Naive thymus-derived CD4-positive, alpha-beta T cell (primary cell): ENCODE results near the gene ENTPD8. TPM values are rescaled to one million over a fixed set of nuclear protein-coding genes. Genes with fewer than 3 reads are reported as not detected.

Experiments used
- ATAC-seq: fragments of 150-1000 bp; cut with Tn5 transposase; 2 replicates; pipeline ENCODE4 v1.10.0; 2021; ENCODE audit warnings: mild to moderate bottlenecking, moderate library complexity
- CTCF ChIA-PET: fragments of 350-600 bp; sonication (Branson Sonifier 250); formaldehyde crosslinking; loops from one replicate; lab custom pipeline; 2021; ENCODE audit warnings: antibody characterized with exemption; lab: Charles Lee
- POLR2A ChIA-PET: fragments of 350-600 bp; sonication (Branson Sonifier 250); formaldehyde crosslinking; loops from one replicate; lab custom pipeline; 2021; ENCODE audit warnings: antibody characterized with exemption, inconsistent platforms; lab: Charles Lee
- DNase-seq, 9 donors: peaks; one replicate each; pipeline versions ENCODE4 v3.0.0 to v3.0.0-alpha.2; 2020 to 2022; ENCODE audit warnings: mixed read lengths in 1 of 9
- H3K27ac ChIP-seq: one replicate; pipeline ENCODE4 v1.7.0; 2013; ENCODE audit warnings: mild to moderate bottlenecking, low read depth, low read length, moderate library complexity
- H3K27me3 ChIP-seq, 2 donors: one replicate each; pipeline ENCODE4 v1.7.0; 2013; ENCODE audit warnings: low read length in 2 of 2, mild to moderate bottlenecking in 2 of 2, moderate library complexity in 2 of 2; ENCODE audit not compliant: control insufficient read depth in 2 of 2, insufficient read depth in 2 of 2
- H3K36me3 ChIP-seq, 3 experiments: 1 replicate in 2 of 3; 2 replicates in 1 of 3; pipeline ENCODE4 v1.7.0; 2013; ENCODE audit warnings: low read length in 3 of 3, mild to moderate bottlenecking in 3 of 3, moderate library complexity in 1 of 3; ENCODE audit not compliant: insufficient read depth in 3 of 3, control insufficient read depth in 2 of 3
- H3K4me1 ChIP-seq, 2 donors: one replicate each; pipeline ENCODE4 v1.7.0; 2013; ENCODE audit warnings: low read length in 2 of 2, mild to moderate bottlenecking in 2 of 2, moderate library complexity in 1 of 2; ENCODE audit not compliant: control insufficient read depth in 2 of 2, insufficient read depth in 2 of 2
- H3K4me3 ChIP-seq: 2 replicates; pipeline ENCODE4 v1.7.0; 2013; ENCODE audit warnings: mild to moderate bottlenecking, low read length
- H3K9me3 ChIP-seq, 3 experiments: 1 replicate in 2 of 3; 2 replicates in 1 of 3; pipeline ENCODE4 v1.7.0; 2013; ENCODE audit warnings: low read length in 3 of 3; ENCODE audit not compliant: control insufficient read depth in 2 of 3
- H3K27ac Mint-ChIP-seq, 9 donors: one replicate each; pipeline ENCODE4 v1.8.0; 2020 to 2022; ENCODE audit warnings: mixed read lengths in 9 of 9, mild to moderate bottlenecking in 8 of 9, moderate library complexity in 5 of 9, inconsistent platforms in 2 of 9
- H3K27me3 Mint-ChIP-seq, 5 donors: one replicate each; pipeline ENCODE4 v1.8.0; 2021 to 2022; ENCODE audit warnings: mixed read lengths in 5 of 5, mild to moderate bottlenecking in 1 of 5
- H3K36me3 Mint-ChIP-seq, 5 donors: one replicate each; pipeline ENCODE4 v1.8.0; 2020 to 2022; ENCODE audit warnings: mixed read lengths in 5 of 5, mild to moderate bottlenecking in 3 of 5, inconsistent platforms in 1 of 5
- H3K4me1 Mint-ChIP-seq, 7 donors: one replicate each; pipeline ENCODE4 v1.8.0; 2020 to 2022; ENCODE audit warnings: mixed read lengths in 7 of 7, mild to moderate bottlenecking in 3 of 7, inconsistent platforms in 1 of 7
- H3K4me3 Mint-ChIP-seq, 10 donors: one replicate each; pipeline ENCODE4 v1.8.0; 2020 to 2022; ENCODE audit warnings: mild to moderate bottlenecking in 10 of 10, mixed read lengths in 10 of 10, moderate library complexity in 6 of 10, inconsistent platforms in 2 of 10
- H3K9me3 Mint-ChIP-seq, 11 donors: one replicate each; pipeline ENCODE4 v1.8.0; 2020 to 2022; ENCODE audit warnings: mixed read lengths in 11 of 11, mild to moderate bottlenecking in 4 of 11, inconsistent platforms in 1 of 11, moderate library complexity in 1 of 11
- intact Hi-C, 2 donors: fragments of 100-400 bp; cut with micrococcal nuclease; formaldehyde crosslinking; loops; one replicate each; pipeline ENCODE4 v1.15.1; 2023
- polyA plus RNA-seq, 2 donors: library from polyadenylated mRNA; unstranded; fragments of 300-500 nt; fragmentation: Illumina TruSeq; gene quantifications; one replicate each; pipeline ENCODE4 v1.2.3, GENCODE V29; 2021
- total RNA-seq, 6 experiments: library from RNA in 5 of 6; stranded (reverse) in 5 of 6; gene quantifications; 1 replicate in 5 of 6; 2 replicates in 1 of 6; pipeline ENCODE4 v1.2.3 and lab custom pipeline; 2021 to 2026

ENTPD8 gene
- total and polyA plus RNA-seq, 7 experiments from 2014 or later = not detected

DNA sequence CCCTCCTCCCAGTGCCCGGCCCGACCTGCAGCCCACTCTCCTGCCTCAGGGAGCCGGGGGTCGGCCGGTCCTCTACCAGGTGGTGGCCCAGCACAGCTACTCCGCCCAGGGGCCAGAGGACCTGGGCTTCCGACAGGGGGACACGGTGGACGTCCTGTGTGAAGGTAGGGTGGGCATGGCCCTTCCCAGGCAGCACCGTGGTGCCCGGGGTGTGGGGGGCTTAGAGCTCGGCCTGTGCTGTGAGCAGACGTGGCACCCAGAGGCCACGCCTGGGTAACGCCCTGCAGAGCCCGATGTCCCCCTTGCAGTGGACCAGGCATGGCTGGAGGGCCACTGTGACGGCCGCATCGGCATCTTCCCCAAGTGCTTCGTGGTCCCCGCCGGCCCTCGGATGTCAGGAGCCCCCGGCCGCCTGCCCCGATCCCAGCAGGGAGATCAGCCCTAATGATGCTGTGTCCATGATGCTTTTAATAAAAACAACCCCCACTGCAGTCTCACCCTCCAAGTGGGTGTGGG, 7.2 kb downstream of the ENTPD8 start:
- H3K27ac ChIP-seq = no peak overlapping the region
- POLR2A ChIA-PET = no interaction called here
- H3K27me3 ChIP-seq = no peaks in the 10 kb centered on the region
- no peaks in the 10 kb centered on the region for H3K4me1 Mint-ChIP-seq
- CTCF ChIA-PET = no interaction called here
- no peaks in the 10 kb centered on the region for H3K36me3 Mint-ChIP-seq
- H3K4me1 ChIP-seq = no peaks in the 10 kb centered on the region
- no peak overlapping the region for H3K4me3 ChIP-seq
- H3K27ac Mint-ChIP-seq = no peak overlapping the region
- no peak overlapping the region for H3K4me3 Mint-ChIP-seq
- DNase-seq (no peak), ATAC-seq (no peak)
- intact Hi-C loops = no loop called here
- no peaks in the 10 kb centered on the region for H3K9me3 Mint-ChIP-seq
- H3K36me3 ChIP-seq = no peaks in the 10 kb centered on the region
- no peaks in the 10 kb centered on the region for H3K9me3 ChIP-seq
- H3K27me3 Mint-ChIP-seq = no peaks in the 10 kb centered on the region

DNA sequence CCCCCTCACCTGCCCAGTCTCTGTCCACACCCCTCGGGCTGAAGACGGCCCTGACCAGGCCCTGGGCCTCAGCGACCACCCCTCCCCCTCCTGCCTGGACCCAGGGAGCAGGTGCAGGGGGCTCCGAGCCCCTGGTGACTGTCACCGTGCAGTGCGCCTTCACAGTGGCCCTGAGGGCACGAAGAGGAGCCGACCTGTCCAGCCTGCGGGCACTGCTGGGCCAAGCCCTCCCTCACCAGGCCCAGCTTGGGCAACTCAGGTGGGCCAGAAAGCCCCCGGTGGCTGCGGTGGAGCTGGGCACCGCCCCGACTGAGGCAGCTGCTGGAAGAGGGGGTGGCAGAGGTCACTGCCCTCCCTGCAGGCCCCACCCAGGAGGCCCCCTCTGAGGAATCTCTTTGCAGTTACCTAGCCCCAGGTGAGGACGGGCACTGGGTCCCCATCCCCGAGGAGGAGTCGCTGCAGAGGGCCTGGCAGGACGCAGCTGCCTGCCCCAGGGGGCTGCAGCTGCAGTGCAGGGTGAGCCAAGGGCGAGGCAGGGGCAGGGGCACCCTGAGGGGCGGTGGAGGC, 7.7 kb downstream of the ENTPD8 start:
- Mint-ChIP-seq H3K9me3 (no peaks in the 10 kb centered on the region), H3K27me3 (no peaks in the 10 kb centered on the region), H3K27ac (no peak overlapping the region), H3K36me3 (no peaks in the 10 kb centered on the region), H3K4me3 (no peak overlapping the region), H3K4me1 (no peaks in the 10 kb centered on the region)
- Histone ChIP-seq H3K36me3 (no peaks in the 10 kb centered on the region), H3K27me3 (no peaks in the 10 kb centered on the region), H3K27ac (no peak overlapping the region), H3K9me3 (no peaks in the 10 kb centered on the region), H3K4me3 (no peak overlapping the region), H3K4me1 (no peaks in the 10 kb centered on the region)
- CTCF ChIA-PET = no interaction called here
- no peak for DNase-seq
- POLR2A ChIA-PET = no interaction called here
- ATAC-seq = no peak
- intact Hi-C loops = no loop called here

DNA sequence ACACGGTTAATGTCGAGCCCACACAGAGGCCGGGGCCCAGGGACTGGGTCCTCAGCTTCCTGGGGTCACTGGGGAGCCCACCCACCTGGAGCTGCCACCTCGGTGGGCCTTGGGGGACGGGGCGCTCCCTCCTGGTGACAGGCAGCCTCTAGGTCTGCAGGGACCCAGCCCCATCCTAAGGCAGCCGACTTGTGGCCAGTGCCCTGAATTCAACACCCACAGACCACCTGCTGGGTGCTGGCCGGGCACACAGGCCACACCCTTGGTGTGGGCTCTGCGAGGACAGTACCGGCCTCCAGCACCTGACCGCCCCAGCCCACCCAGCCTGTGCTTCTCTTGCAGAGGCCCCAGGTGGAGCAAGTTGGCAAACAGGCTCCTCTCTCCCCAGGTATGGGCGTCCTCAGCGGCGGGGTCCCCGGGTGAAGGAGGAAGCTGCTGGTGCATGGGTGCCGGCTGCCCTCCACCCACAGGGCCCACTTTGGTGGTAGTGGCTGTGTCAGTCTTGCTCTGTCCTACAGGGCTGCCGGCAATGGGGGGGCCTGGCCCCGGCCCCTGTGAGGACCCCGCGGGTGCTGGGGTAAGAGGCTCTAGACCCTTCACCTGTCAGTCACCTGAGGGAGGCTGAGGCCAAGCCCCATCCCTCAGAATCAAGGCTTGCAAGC, 8.3 kb downstream of the ENTPD8 start:
- Histone ChIP-seq H3K4me1 (no peaks in the 10 kb centered on the region), H3K4me3 (no peak overlapping the region), H3K27ac (no peak overlapping the region), H3K27me3 (no peaks in the 10 kb centered on the region), H3K9me3 (no peaks in the 10 kb centered on the region), H3K36me3 (no peaks in the 10 kb centered on the region)
- ChIA-PET POLR2A (no interaction called here), CTCF (no interaction called here)
- intact Hi-C loops = no loop called here
- H3K27me3 Mint-ChIP-seq = no peaks in the 10 kb centered on the region
- no peaks in the 10 kb centered on the region for H3K9me3 Mint-ChIP-seq
- H3K27ac Mint-ChIP-seq = no peak overlapping the region
- H3K4me1 Mint-ChIP-seq = no peaks in the 10 kb centered on the region
- H3K4me3 Mint-ChIP-seq = no peak overlapping the region
- ATAC-seq (no peak), DNase-seq (no peak)
- H3K36me3 Mint-ChIP-seq = no peaks in the 10 kb centered on the region

DNA sequence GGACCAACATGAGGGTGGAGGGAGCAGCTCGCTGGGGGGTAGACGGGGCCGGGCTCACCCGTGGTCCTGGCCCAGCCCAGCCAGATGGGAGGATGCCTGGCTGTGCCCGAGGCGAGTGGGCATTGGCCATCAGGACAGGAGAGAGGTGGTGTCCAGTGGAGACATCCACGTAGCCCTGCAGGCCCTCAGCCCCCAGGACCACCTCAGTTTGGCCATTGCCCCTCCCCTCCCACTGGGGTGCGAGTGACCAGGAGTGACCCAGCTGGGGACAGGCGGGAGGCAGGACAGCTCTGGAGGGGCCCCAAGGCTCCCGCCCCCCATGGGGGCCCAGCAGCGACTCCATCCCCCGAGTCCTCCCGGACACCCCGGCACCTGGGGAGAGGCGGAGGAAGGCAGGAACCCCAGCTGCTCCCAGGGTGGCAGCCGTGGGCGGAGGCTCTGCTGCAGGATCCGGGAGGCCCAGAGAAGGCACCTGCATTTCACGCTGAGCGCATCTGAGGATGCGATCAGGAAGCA, 9.7 kb downstream of the ENTPD8 start:
- intact Hi-C loops = no loop called here
- Mint-ChIP-seq H3K4me1 (no peaks in the 10 kb centered on the region), H3K27ac (no peak overlapping the region), H3K4me3 (no peak overlapping the region), H3K27me3 (no peaks in the 10 kb centered on the region), H3K9me3 (no peaks in the 10 kb centered on the region), H3K36me3 (no peaks in the 10 kb centered on the region)
- Histone ChIP-seq H3K36me3 (no peaks in the 10 kb centered on the region), H3K9me3 (no peaks in the 10 kb centered on the region), H3K27me3 (no peaks in the 10 kb centered on the region), H3K4me1 (no peaks in the 10 kb centered on the region), H3K4me3 (no peak overlapping the region), H3K27ac (no peak overlapping the region)
- ChIA-PET POLR2A (no interaction called here), CTCF (interaction anchor here (0.5 to 0.6 kb wide), 2 partner anchors 22 to 245 kb away, joined by 3 read pairs; no protein-coding TSS in a partner anchor)
- DNase-seq (no peak), ATAC-seq (no peak)

DNA sequence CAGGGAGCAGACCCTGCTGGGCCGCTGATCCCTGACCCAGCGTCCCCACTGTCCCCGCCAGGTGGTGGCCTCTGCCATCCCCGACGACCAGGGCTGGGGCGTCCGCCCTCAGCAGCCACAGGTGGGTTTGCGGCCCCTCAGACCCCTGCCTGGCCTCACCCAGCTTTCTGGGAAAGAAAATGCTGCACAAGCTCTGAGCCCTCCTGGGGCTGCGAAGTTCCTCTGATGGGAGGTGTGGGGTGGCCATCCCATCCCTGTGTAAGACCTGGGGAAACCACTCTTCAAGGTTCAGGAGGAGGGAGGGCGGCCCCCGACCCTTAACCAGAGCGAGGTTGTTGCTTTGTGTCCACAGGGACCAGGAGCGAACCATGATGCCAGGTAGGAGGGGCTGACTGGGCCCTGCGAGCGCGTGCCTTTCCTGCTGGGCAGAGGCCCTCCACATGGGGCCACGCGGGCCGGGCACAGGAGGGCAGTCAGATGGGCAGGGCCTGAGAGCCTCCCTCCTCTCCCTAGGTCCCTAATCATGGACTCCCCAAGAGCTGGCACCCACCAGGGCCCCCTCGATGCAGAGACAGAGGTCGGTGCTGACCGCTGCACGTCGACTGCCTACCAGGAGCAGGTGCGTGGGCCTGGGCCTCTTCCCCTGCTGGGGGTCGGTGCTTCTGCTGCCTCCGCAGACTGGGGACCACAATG, 10.3 kb downstream of the ENTPD8 start:
- H3K36me3 ChIP-seq = no peaks in the 10 kb centered on the region
- H3K4me3 ChIP-seq = no peak overlapping the region
- no peak for ATAC-seq
- Mint-ChIP-seq H3K27ac (no peak overlapping the region), H3K4me1 (no peaks in the 10 kb centered on the region), H3K9me3 (no peaks in the 10 kb centered on the region), H3K27me3 (no peaks in the 10 kb centered on the region), H3K36me3 (no peaks in the 10 kb centered on the region), H3K4me3 (no peak overlapping the region)
- CTCF ChIA-PET = no interaction called here
- intact Hi-C loops = no loop called here
- H3K27me3 ChIP-seq = no peaks in the 10 kb centered on the region
- no peak for DNase-seq
- H3K4me1 ChIP-seq = no peaks in the 10 kb centered on the region
- POLR2A ChIA-PET = no interaction called here
- no peak overlapping the region for H3K27ac ChIP-seq
- H3K9me3 ChIP-seq = no peaks in the 10 kb centered on the region

DNA sequence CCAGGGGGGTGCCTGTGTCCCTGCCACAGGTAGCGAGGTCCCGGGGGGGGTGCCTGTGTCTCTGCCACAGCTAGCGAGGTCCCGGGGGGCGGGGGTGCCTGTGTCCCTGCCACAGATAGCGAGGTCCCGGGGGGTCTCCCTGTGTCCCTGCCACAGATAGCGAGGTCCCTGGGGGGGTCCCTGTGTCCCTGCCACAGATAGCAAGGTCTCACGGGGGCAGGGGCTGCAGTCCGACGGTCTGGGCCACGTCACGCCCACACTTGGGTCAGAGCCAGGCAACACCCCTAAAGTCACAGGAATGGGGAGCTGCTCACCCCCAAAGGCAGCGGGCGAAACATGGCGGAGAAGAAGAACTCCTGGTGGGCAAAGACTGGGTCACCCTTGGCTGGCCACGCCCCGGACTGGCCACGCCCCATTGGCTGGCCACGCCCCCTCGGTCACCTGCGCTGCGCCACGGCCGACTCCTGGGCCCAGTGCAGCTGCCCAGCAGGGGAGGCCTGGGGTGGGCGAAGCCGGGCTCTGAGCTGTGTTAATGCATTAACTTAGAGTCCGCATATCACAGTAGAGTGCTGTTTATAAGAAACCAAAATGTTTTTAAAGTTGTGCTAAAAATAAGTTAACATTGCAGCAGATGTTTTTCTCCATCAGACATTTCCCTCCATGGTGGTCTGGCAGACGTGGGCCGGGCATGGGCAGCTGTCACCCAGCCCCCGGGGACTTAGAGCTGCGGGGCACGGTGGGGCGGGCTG, 11.0 kb downstream of the ENTPD8 start:
- Histone ChIP-seq H3K4me1 (no peaks in the 10 kb centered on the region), H3K27ac (no peak overlapping the region), H3K9me3 (no peaks in the 10 kb centered on the region), H3K36me3 (no peaks in the 10 kb centered on the region), H3K27me3 (no peaks in the 10 kb centered on the region), H3K4me3 (no peak overlapping the region)
- Mint-ChIP-seq H3K27ac (no peak overlapping the region), H3K4me1 (no peaks in the 10 kb centered on the region), H3K36me3 (no peaks in the 10 kb centered on the region), H3K27me3 (peaks cover 0 to under 1% (median 0%) of the 10 kb centered on the region in 5 donors), H3K9me3 (no peaks in the 10 kb centered on the region), H3K4me3 (no peak overlapping the region)
- ATAC-seq = no peak
- ChIA-PET CTCF (no interaction called here), POLR2A (no interaction called here)
- intact Hi-C loops = loop anchor here in 1 of 2 donors (10.0 kb wide), 1 partner anchor 125 kb away; the partner anchor contains the start of genes MRPL41 and PNPLA7
- no peak for DNase-seq
